Brain pericyte (primary cell): ENCODE data around the gene RPS25.
"Not testable (repeated sequence)": the region's sequence is repeated elsewhere in the genome, so short reads cannot be mapped to it uniquely, and the experiment has no call there.

Experiments used
- DNase-seq: peaks from one replicate; pipeline ENCODE4 v3.0.0-alpha.2; 2012; ENCODE audit warnings: low read depth, low spot score

RPS25 gene

DNA sequence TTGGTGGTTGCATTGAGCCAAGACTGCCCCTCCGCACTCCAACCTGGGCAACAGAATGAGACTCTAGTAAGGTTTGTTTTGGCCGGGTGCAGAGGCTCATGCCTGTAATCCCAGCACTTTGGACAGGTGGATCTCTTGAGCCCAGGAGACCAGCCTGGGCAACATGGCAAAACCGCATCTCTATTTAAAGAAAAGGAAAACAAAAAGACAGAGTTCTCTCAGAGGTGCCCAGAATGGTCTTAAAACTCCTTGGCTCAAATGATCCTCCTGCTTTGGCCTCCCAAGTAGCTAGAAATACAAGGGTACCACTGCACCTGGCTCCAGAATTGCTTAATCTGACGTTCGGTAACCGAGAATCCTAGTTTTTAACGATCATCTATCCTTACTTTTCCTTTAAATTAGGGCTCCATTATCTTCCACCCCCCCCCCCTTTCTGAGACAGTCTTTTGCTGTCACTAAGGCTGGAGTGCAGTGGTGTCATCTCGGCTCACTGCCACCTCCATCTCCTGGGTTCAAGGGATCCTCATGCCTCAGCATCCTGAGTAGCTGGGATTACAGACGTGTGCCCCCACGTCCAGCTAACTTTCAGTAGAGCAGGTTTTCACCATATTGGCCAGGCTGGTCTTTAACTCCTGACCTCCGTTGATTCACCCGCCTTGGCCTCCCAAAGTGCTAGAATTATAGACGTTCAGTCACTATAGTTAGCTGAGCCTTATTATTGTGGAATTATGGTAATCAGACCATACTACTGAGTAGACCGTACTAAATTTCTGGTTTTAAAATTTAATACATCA lies 1.7 kb downstream of the RPS25 start:
- DNase-seq = no peak

DNA sequence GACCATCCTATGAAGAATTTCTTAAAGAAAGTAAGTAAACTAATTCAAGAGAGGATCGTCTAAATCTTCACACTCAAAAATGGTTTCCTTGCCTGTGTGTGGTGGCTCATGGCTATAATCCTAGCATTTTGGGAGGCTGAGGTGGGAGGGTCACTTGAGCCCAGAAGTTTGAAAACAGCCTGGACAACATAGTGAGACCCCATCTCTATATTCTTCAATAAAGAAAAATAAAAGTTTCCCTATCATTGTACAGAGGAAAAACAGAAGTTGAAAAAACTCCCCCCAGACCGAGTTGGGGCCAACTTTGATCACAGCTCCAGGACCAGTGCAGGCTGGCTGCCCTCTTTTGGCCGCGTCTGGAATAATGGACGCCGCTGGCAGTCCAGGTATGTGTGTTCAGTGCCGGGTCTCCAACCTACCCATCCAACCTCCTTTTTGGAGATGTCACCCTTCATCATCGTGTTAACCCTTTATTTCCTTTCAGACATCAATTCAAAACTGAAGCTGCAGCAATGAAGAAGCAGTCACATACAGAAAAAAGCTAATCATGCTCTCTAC lies 3.0 kb downstream of the RPS25 start:
- no peak for DNase-seq

DNA sequence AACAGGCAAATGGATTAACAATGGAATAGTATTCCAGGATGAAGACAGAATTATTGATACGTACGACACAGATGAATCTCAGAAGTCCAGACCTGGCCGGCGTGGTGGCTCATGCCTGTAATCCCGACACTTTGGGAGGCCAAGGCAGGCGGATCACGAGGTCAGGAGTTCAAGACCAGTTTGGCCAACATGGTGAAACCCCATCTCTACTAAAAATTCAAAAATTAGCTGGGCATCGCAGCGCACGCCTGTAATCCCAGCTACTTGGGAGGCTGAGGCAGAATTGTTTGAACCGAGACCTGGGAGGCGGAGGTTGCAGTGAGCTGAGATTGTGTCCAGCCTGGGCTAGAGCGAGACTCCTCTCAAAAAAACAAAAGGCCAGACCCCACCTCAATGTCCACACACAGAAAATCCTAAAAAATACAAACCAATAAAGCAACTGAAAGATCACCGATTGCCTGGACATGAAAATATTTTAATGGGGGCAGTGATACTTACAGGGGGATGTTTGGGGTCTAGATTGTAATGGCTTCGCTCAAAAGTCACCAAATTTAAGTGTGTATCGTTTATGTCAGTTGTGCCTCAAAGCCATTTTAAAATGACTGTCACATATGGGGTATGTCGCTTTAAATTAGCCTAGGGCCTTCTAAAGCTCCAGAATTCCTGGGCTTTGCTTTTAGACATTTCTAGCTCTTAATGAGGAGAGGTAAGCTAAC lies 3.8 kb downstream of the RPS25 start:
- no peak for DNase-seq

DNA sequence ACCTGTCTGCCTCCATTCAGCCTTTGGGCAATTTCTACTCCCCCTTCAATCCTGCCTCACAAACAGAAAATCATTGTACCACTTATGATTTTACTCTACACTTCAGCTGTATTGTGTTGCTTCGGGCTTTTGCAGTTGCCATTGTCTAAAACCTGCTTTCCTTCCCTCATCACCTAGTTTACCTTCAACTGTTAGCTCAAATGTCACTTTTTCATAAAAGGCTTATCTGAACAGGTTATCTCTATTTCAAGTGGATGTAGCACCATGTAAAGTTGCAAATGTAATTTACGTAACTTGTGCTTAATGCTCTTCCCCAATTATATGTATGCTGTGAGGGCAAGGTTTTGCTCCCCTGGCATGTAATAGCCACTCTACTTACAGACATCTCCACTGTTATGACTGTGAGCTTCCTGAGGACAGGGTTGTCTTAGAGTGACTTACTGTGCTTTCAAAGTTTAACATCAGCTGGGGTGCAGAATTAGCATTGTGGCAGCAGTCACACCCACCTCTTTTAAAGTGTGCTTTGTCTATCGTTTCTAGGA lies 5.4 kb downstream of the RPS25 start:
- no peak for DNase-seq

DNA sequence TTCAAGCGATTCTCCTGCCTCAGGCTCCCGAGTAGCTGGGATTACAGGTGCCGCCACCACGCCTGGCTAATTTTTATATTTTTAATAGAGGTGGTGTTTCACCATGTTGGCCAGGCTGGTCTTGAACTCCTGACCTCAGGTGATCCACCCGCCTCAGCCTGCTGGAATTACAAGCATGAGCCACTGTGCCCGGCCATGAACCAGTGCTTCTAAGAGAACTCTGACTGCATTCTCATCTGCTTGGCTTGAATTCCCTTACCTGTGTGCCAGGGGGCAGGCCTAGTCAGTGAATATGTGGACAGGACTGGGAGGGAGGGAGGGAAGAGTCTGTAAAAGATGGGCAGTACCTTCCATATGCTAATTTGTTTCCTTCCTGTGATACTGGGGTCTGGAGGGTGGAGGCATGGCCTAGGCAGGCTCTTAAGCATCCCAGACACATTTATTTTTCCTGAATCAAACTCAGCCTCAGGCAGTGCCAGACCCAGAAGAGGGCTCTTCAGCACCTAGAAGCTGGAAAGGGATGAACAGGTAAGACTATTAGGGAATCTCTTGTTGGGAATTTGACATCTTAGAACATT lies 6.6 kb downstream of the RPS25 start:
- no peak for DNase-seq

GRCh38 chr11:119006656-119007055 lies 11.5 kb downstream of the RPS25 start:
- no peak for DNase-seq

- no peak for DNase-seq
These were observed 17.2 kb downstream of the RPS25 start for GRCh38 chr11:119000906-119001305.

- DNase-seq = no peak
These were observed 19.3 kb downstream of the RPS25 start for GRCh38 chr11:118998822-118999221.

DNA sequence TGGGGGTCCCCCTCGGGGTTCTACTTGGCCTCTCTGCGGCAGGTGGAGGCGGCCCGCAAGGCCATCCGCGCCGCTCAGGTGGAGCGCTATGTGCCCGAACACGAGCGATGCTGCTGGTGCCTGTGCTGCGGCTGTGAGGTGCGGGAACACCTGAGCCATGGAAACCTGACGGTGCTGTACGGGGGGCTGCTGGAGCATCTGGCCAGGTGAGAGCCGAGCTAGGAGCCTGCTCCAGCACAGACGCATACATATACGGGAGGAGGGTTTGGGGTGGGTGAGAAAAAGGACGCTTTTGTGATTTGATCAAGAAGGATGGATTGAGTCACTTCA lies 19.8 kb downstream of the RPS25 start:
- DNase-seq = no peak

GRCh38 chr11:118997627-118998387 lies 20.3 kb downstream of the RPS25 start, which contains the start of gene CENATAC:
Gene CENATAC (plus strand): TSS chr11:118998138. CDS start chr11:118998198, 60 bp downstream.
- peak; percentile 32 for DNase-seq

DNA sequence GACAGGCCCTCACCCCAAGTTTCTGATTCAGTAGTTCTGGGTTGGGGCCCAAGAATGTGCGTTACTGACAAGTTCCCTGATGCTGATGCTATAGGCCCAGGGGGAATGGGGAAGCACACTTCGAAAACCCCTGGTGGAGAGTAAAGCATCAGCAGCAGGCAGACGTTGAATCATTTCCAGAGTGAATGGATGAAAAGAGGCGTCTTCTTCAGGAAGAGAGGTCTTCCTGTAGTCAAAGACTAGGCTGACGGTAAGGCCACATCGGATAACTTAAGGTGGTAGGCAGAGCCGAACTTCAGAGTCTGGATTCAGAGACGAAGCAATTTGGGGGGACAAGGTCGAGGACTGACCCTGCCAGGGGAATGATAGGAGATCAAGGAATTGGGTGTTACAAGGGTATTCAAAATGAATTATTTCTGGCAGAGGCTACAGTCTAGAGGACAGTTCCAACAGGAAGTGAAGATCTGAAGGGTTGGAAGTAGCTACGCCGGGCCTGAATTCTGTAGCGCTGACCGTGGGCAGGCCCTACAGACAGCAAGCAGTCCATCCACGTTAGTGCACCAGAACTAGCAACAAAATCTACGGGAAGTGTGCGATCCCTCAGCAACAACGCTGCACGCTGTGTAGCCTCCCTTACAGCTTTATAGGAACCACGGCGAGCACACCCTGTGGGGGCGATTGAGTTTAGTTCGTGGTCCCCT lies 21.1 kb downstream of the RPS25 start:
- no peak for DNase-seq

DNA sequence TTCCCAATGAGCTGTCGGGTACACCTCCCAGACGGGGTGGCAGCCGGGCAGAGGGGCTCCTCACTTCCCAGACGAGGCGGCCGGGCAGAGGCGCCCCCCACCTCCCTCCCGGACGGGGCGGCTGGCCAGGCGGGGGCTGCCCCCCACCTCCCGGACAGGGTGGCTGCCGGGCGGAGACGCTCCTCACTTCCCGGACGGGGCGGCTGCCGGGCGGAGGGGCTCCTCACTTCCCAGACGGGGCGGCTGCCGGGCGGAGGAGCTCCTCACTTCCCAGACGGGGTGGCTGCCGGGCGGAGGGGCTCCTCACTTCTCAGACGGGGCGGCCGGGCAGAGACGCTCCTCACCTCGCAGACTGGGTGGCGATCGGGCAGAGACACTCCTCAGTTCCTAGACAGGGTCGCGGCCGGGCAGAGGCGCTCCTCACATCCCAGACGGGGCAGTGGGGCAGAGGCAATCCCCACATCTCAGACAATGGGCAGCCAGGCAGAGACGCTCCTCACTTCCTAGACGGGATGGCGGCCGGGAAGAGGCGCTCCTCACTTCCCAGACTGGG lies 26.6 kb downstream of the RPS25 start:
- DNase-seq = not testable (repeated sequence)

DNA sequence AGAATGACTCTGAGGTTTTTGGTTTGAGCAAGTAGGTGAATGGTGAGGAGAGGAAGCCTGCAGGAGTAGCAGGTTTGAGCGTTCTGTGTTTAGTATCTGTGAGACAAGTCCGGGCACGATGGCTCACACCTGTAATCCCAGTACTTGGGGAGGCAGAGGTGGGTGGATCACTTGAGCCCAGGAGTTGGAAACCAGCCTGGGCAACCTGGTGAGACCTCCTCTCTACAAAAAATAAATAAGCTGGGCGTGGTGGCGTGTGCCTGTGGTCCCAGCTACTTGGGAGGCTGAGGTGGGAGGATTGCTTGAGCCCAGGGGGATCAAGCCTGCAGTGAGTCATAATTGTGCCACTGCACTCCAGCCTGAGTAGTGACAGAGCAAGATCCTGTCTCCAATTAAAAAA lies 29.9 kb downstream of the RPS25 start:
- DNase-seq = no peak

GRCh38 chr11:118984825-118985224 lies 33.3 kb downstream of the RPS25 start:
- DNase-seq = no peak

DNA sequence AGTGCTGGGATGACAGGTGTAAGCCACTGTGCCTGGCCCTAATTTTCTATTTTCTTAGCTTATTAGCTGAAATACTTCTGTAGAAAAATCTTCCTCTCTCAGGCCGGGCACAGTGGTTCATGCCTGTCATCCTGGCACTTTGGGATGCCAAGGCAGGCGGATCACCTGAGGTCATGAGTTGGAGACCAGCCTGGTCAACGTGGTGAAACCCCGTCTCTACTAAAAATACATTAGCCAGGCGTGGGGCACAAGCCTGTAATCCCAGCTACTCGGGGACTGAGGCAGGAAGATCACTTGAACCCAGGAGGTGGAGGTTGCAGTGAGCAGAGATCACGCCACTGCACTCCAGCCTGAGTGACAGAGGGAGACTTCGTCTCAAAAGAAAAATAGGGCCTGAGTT lies 33.8 kb downstream of the RPS25 start:
- not testable (repeated sequence) for DNase-seq

DNA sequence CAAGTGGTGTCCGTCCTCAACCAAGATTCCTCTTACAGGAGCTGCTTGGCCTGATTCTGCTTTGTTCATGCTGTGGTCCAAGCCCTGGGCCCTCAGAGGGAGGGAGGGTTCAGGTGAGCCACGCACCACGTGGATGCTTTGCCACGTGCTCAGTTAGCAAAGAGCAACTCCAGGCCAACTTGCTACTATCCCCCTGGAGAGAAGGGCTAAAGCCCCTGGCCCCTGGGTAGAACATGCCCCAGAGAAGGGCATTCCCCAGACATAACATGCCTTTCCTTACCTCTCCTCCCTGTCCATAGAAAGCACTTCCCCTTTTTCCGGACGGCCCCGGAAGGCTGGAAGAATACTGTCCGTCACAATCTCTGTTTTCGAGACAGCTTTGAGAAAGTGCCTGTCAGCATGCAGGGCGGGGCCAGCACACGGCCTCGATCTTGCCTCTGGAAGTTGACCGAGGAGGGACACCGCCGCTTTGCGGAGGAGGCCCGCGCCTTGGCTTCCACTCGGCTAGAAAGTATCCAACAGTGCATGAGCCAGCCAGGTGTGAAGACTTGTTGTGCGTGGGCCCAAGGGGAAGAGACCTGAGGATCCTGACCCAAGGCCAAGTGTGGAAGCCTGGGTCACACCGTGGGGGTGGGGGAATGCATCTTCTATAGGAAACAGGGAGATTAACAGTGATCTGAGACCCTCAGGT lies 37.8 kb downstream of the RPS25 start:
- DNase-seq = no peak

DNA sequence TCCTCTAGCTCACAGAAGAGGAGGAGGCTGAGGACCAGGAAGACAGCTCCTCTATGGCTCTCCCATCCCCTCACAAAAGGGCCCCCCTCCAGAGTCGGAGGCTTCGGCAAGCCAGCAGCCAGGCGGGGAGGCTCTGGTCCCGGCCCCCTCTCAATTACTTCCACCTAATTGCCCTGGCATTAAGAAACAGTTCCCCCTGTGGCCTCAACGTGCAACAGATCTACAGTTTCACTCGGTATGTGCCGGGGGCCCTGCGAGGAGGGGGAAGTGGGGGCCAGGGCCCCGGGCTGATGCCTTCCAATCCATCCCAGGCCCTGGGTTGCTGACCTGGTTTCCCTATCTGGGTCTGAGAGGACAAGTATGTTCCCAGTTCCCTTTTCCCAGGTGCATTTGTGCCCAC lies 38.7 kb downstream of the RPS25 start:
- no peak for DNase-seq

DNA sequence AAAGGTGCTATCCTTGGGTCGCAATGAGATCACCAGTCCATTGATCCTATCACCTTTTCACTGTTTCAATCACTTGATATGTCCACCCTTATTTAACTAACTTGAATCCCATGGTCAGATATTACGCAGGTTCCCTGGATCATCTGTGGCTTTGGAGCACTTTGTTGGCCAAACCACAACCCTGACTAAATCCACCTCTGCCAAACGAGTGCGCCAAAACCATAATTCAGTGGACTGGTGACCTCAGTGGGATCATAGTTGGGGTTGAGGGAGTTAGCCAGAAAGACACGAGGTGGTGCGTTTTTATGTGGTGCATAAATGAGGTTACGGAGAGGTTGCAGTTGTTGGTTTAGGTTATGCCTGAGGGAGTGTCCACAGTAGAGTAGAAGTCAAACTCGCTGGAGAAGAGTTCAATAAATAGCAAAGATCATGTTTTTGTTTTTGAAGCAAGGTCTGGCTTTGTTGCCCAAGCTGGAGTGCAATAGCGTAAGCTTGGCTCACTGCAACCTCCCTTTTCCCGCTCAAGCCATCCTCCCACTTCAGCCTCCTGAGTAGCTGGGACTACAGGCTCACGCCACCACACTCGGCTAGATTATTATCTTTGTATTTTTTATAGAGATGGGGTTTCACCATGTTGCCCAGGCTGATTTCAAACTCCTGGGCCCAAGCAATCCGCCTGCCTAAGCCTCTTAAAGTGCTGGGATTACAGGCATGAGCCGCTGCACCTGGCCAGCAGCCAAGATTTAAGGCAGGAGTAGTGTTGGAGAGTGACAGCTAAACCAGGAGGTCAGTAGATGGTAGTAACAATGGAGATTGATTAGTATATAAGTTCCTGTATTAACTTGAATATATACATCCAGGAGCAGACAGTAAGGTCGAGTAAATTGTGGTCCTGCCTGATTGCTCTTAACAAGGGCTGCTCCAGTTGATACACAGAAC lies 42.1 kb downstream of the RPS25 start:
- no peak for DNase-seq

DNA sequence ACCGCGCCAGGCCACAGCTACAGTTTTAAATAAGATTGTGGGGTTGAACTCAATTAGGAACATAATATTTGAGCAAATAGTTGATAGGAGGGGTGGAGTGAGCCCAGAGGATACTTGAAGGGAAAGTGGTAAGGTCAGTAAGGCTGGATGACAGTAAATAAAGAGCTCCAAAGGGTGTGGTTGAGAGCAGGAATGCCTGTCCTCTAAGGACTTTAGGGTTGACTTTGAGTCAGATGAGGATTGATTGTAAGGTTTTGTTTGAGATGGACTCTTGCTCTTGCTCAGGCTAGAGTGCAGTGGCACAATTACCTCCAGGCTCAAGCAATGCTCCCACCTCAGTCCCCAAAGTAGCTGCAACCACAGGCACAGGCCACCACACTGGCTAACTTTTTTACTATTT lies 44.2 kb downstream of the RPS25 start:
- DNase-seq = no peak
